DOHH2 (cell line): ENCODE measurements around the gene DRC3.

Experiments used
- EZH2phosphoT487 ChIP-seq: fragments of 200-600 bp; sonication (generic); IDR thresholded peaks from 2 replicates; pipeline ENCODE4 v1.6.1; 2017; ENCODE audit warnings: borderline replicate concordance, mild to moderate bottlenecking, antibody characterized with exemption, low read length, moderate library complexity, mixed read lengths
- TF ChIP-seq, protein P1 (sequence below): fragments of 200-600 bp; sonication (generic); IDR thresholded peaks from one replicate; pipeline ENCODE4 v1.5.1; 2014; ENCODE audit warnings: antibody characterized with exemption, mild to moderate bottlenecking, low read depth, low read length; ENCODE audit not compliant: poor library complexity, severe bottlenecking

- TF ChIP-seq, protein P1, sequence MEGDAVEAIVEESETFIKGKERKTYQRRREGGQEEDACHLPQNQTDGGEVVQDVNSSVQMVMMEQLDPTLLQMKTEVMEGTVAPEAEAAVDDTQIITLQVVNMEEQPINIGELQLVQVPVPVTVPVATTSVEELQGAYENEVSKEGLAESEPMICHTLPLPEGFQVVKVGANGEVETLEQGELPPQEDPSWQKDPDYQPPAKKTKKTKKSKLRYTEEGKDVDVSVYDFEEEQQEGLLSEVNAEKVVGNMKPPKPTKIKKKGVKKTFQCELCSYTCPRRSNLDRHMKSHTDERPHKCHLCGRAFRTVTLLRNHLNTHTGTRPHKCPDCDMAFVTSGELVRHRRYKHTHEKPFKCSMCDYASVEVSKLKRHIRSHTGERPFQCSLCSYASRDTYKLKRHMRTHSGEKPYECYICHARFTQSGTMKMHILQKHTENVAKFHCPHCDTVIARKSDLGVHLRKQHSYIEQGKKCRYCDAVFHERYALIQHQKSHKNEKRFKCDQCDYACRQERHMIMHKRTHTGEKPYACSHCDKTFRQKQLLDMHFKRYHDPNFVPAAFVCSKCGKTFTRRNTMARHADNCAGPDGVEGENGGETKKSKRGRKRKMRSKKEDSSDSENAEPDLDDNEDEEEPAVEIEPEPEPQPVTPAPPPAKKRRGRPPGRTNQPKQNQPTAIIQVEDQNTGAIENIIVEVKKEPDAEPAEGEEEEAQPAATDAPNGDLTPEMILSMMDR: no peak
- no peak for TF ChIP-seq EZH2phosphoT487
These were observed 26.8 kb downstream of the DRC3 start for GRCh38 chr17:17999364-18000029.
